BJ (cell line): ENCODE measurements around the gene DNMT1. TPM values are rescaled to one million over a fixed set of nuclear protein-coding genes. Genes with fewer than 3 reads are reported as not detected.

Source experiments
- CTCF ChIA-PET: fragments of 350-600 bp; formaldehyde crosslinking; extraction: SDS; loops from one replicate; lab custom pipeline; 2021; ENCODE audit warnings: antibody characterized with exemption, inconsistent platforms; lab: Yijun Ruan, JAX
- POLR2A ChIA-PET: fragments of 300-600 bp; sonication (Branson Sonifier 250); formaldehyde crosslinking; extraction: SDS; loops from one replicate; lab custom pipeline; 2021; ENCODE audit warnings: antibody characterized with exemption; lab: Charles Lee
- DNase-seq: peaks from one replicate; pipeline ENCODE4 v3.0.0-alpha.2; 2011; ENCODE audit warnings: low read depth
- H3K27me3 ChIP-seq: 2 replicates; pipeline ENCODE4 v1.6.0; 2011; ENCODE audit warnings: low read length; ENCODE audit not compliant: control insufficient read depth, insufficient read depth
- H3K36me3 ChIP-seq: 2 replicates; pipeline ENCODE4 v1.5.1; 2011; ENCODE audit warnings: low read length; ENCODE audit not compliant: control insufficient read depth, insufficient read depth
- H3K4me3 ChIP-seq: 2 replicates; pipeline ENCODE4 v1.5.1; 2011; ENCODE audit warnings: low read depth, mild to moderate bottlenecking, control low read depth, low read length
- polyA plus RNA-seq: library from polyadenylated mRNA; depleted of rRNA; stranded (reverse); fragments of >200 nt; gene quantifications from 2 replicates; pipeline ENCODE4 v1.2.3, GENCODE V29; 2011
- TF ChIP-seq, protein P1 (sequence below): IDR thresholded peaks from 2 replicates; pipeline ENCODE4 v1.5.1; 2011; ENCODE audit warnings: low read depth, mild to moderate bottlenecking, control low read depth, inconsistent platforms, low read length, moderate library complexity; ENCODE audit not compliant: insufficient read depth

DNMT1 gene
- polyA plus RNA-seq, 1 experiment, result 31.5 TPM

- CTCF ChIA-PET, result interaction anchor here (0.8 to 2.2 kb wide), 3 partner anchors 10 to 87 kb away, joined by 3 to 6 read pairs (median 4); no protein-coding TSS in a partner anchor
- peaks cover 30% of the 10 kb centered on the region for H3K36me3 ChIP-seq
- TF ChIP-seq, protein P1, sequence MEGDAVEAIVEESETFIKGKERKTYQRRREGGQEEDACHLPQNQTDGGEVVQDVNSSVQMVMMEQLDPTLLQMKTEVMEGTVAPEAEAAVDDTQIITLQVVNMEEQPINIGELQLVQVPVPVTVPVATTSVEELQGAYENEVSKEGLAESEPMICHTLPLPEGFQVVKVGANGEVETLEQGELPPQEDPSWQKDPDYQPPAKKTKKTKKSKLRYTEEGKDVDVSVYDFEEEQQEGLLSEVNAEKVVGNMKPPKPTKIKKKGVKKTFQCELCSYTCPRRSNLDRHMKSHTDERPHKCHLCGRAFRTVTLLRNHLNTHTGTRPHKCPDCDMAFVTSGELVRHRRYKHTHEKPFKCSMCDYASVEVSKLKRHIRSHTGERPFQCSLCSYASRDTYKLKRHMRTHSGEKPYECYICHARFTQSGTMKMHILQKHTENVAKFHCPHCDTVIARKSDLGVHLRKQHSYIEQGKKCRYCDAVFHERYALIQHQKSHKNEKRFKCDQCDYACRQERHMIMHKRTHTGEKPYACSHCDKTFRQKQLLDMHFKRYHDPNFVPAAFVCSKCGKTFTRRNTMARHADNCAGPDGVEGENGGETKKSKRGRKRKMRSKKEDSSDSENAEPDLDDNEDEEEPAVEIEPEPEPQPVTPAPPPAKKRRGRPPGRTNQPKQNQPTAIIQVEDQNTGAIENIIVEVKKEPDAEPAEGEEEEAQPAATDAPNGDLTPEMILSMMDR, result no peak
- H3K4me3 ChIP-seq, result no peak overlapping the region
- POLR2A ChIA-PET, result no interaction called here
- no peaks in the 10 kb centered on the region for H3K27me3 ChIP-seq
- DNase-seq, result no peak
These were observed 31.2 kb downstream of the DNMT1 start for GRCh38 chr19:10163536-10163935.

GRCh38 chr19:10159610-10160009 is 35.1 kb downstream of the DNMT1 start:
- Histone ChIP-seq H3K27me3 (no peaks in the 10 kb centered on the region), H3K4me3 (no peak overlapping the region), H3K36me3 (peaks cover 40% of the 10 kb centered on the region)
- ChIA-PET POLR2A (no interaction called here), CTCF (no interaction called here)
- no peak for DNase-seq
- TF ChIP-seq, protein P1, result no peak

DNA sequence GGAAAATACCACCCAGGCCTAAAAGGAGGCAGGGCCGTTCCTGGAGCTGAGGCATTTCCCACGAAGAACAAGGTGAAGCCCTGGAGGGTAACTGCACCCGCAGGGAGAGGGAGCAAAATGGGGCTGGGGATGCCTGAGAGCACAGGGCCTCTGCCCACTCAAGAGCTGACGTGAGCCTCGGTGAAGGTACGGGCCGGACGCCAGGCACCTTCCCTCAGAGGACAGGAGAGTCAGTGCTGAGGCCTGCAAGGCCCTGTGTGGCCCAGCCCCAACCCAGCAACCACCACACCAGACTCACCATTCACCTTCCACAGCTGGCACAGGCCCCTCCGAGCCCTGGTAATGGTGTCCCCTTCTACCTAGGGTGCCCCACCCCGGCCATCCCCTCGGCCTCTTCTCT is 36.3 kb downstream of the DNMT1 start:
- Histone ChIP-seq H3K4me3 (no peak overlapping the region), H3K36me3 (peaks cover 43% of the 10 kb centered on the region), H3K27me3 (no peaks in the 10 kb centered on the region)
- TF ChIP-seq, protein P1, result no peak
- POLR2A ChIA-PET, result no interaction called here
- no peak for DNase-seq
- CTCF ChIA-PET, result interaction anchor here (1.2 kb wide), 1 partner anchor 92 kb away, joined by 3 read pairs; no protein-coding TSS in a partner anchor

GRCh38 chr19:10158071-10158470 is 36.7 kb downstream of the DNMT1 start:
- Histone ChIP-seq H3K4me3 (no peak overlapping the region), H3K36me3 (peaks cover 41% of the 10 kb centered on the region), H3K27me3 (no peaks in the 10 kb centered on the region)
- TF ChIP-seq, protein P1, result no peak
- ChIA-PET POLR2A (no interaction called here), CTCF (interaction anchor here (1.2 kb wide), 1 partner anchor 92 kb away, joined by 3 read pairs; no protein-coding TSS in a partner anchor)
- no peak for DNase-seq

DNA sequence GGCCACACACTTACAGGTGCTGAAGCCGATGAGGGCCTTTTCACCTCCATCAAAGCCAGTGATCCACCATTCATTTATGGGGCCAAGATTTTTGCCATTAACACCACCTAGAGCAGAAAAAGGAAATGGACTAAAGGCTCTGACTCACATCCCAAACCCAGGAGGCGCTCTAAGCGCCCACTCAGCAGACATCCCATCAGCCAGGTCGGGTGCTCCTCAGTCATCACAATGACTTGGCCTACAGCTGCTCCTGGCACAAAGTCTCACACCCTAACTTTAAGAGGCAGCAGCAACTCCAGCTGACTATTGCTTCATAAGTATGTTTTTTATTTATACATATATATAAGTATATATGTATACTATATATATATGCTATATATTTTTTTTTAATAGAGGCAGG is 38.9 kb downstream of the DNMT1 start:
- POLR2A ChIA-PET, result no interaction called here
- TF ChIP-seq, protein P1, result no peak
- CTCF ChIA-PET, result interaction anchor here (0.6 to 1.4 kb wide), 2 partner anchors 12 to 103 kb away, joined by 4 read pairs; no protein-coding TSS in a partner anchor
- Histone ChIP-seq H3K4me3 (no peak overlapping the region), H3K27me3 (no peaks in the 10 kb centered on the region), H3K36me3 (peaks cover 41% of the 10 kb centered on the region)
- no peak for DNase-seq
